CD4-positive, alpha-beta T cell treated with Interleukin-21 for 1 hour (primary cell): ENCODE data around the gene TMPRSS13.
A peak's percentile ranks its signal among the peaks of the same experiment; 100 is the strongest.

ENCODE experiments used
- DNase-seq: peaks from one replicate; pipeline ENCODE4 v3.0.0-alpha.2; 2020

TMPRSS13 gene

DNA sequence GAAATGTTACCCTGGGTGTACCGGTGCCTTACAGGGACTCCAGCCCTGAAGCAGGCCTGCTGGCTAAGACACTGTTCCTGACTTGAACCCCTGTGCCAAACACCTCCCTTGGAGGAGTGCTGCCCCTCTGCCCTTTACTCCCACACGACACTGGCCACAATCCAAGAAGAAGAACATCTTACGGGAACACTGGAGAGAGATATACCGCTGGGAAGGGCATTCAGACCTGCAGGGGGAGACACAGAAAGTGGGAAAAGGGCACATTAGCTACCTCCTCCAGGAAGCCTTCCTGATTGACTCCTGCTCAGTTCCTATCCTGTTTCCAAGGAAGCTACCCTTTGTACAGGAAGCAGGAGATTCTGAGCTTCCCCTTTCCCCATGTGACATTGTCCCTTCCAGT, 18.7 kb downstream of the TMPRSS13 start:
- DNase-seq = no peak

DNA sequence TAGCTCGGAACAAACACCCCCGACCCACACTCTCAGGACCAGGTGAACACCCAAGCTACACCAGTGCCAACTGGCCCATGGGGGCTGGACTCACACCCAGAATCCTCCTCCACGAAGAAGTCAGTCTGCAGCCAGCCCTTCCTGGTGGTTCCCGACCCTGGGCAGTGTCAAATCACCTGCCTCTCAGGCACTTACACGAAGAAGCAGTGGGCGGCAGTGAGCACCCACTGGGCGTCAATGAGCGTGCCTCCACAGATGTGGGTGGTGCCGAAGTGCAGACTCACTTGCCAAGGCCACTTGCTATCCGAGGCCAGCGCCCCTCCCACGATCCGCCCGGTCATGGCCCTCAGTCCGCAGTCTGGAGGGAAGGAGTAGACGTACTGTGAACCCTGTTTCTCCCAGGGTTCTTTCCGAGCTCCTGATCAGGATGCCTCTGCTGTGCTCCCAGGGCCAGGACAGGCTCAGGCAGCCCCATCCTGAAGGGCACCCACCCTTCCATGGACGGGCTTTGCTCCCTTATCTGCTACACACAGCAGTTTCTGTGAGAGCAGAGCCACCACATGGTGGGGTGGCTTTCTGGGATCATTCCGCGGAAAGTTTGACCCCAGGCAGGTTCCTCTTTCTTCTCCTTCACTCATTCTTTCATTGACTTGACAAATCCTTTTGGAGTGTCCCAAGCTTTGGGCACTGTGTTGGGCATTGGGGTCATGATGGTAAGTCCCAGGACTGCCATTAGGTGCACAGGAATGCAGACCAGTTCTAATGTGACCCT, 19.4 kb downstream of the TMPRSS13 start:
- no peak for DNase-seq

DNA sequence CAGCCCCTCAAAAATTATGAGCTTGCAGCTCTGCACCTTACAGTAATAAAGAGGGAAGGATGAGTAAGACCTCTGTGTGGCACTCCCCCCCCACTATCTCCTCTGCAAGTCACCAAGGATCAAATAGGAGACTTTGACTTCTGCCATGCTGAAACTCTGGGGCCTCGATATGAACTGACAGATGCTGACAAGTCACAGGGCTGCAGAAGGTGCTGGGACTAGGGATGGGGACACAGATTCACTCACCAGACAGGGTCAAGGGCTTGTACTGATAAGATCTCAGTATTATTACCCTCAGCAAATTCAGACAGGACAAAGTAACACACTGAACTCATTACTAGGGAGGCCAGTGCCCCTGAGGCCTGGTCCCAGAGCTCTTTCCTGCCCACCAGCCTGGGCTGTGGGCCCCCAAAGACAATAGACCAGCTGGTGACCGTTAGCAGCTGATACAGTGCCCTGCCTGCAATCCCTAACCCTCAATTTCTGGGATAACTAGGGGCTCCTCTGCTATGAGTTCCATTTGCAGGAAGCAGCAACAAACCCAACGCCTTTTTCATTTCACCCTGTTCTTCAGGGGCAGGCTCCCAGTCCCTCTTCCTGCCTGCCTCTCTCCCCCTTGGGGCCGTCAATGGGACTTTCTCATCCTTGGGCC, 20.1 kb downstream of the TMPRSS13 start:
- no peak for DNase-seq

DNA sequence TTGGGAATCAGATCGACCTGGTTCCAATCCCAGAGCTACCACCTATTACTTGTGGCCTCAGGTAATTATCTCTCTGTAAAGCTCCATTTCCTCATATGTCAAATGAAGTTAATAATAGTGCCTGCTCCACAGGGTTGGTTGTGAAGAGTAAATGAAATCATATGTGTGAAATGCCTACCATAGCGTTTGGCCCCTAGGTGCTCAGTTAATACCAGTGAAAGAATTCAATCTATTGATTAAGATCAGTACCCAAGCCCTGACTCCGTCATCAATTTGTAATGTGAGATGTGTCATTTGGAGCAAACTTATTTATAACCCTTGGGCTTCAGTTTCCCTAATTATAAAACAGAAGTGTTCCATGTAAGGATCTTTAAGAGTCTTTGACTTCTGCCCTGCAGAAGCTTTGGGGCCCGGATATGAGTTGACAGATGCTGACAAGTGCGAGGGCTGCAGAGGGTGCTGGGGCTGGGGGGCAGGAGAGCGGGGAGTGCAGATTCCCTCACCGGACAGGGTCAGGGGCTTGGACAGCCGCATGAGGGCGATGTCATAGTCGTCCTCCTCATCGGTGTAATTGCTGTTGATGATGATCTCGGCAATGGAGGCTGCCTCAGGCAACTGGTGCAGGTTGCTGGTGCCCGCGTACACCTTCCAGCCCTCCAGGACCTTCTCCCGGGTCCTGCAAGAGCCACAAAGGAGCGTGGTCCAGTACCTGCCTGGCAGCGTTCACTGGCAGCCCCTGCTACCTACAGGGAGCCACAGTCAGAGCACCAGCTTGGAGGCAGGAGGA, 20.9 kb downstream of the TMPRSS13 start:
- DNase-seq = no peak

DNA sequence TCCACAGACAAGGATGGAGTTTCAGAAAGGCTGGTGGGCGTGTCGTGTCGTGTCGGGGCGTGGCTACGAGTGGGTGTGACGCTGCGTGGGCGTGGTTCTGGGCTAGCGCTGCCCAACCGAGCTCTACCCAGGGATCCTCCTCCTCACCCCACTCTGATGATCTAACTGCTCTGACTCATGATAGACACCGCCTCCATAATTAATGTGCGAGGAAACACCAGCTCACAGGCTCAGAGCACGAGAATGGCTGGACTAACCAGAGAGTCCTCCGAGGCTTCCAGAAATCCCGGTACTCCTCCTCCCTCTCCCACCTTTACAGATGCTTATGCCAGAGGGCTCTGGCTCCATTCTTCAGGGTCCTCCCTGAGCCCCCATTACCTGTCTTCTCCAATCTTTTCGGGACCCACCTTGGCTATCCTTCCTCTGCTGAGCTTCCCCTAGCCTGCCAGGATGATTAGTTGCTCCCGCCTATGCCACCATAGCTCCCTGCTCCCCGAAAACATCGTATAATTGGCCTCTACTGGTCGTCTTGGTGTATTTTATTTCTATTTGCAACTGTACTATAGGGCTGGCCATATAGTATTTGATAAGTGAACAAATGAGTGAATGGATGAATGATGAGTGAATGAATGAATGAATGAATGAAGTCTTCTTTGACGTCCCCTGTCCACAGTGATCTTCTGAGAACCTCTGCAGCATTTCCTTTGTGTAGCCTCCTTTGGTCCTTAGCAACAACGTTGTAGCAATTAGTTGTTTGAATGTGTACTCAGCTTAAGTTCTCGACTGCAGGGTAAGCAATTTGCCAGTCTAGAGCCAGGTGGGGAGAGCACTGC, 21.7 kb downstream of the TMPRSS13 start:
- DNase-seq = peak; percentile 71

DNA sequence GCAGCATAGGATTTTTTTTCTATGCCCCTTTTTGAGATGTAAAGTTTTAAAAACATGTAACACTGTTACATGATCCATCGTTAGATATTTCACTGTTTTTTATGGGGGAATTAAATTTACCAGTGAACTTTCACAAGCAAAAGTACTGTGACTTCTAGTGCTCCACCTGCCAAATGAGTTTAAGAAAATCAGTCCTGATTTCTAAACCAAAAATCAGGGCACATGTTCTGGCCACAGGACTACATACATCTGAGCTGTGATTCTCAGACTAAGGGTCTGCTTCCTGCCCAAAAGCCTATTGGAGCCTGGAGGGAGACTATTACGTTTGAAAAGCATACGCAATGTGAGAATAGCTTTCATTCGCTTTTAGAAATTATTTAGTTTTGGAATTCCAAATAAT, 22.5 kb downstream of the TMPRSS13 start:
- no peak for DNase-seq

DNA sequence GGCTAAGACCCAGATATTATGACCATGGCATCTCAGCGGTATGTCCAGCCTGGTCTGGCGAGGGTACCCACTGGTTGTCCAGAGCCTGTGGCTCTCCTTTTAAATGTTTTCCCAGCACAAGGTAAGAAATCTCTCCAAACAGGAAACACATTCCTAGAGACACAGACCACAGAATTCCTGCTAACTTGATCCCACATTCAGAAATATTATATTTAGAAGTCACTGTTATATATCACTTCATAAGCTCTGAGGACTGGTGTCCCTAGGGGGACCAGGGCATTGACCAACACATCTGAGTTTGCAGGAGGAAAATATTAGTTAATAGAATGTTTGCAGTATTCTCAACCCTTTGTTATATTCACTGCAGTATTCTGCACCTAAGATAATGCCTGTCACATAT, 23.1 kb downstream of the TMPRSS13 start:
- no peak for DNase-seq

DNA sequence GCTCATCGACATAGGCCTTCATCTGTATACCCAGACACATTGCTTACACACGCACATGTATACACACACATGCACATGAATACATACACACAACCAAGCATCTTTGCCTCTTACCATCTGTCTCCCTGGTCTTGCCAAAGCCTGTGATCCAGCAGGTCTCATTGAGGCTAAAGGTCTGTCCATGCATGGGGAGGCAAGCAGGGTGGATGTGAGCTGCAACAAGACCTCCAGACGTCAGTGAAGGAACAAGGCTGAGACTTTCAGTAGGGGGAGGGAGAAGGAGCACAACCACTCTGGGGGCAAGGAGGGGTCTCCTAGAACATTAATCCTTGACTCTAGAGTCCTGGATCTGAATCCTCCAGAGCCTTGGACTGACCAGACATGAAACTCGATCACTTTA, 23.7 kb downstream of the TMPRSS13 start:
- DNase-seq = no peak

DNA sequence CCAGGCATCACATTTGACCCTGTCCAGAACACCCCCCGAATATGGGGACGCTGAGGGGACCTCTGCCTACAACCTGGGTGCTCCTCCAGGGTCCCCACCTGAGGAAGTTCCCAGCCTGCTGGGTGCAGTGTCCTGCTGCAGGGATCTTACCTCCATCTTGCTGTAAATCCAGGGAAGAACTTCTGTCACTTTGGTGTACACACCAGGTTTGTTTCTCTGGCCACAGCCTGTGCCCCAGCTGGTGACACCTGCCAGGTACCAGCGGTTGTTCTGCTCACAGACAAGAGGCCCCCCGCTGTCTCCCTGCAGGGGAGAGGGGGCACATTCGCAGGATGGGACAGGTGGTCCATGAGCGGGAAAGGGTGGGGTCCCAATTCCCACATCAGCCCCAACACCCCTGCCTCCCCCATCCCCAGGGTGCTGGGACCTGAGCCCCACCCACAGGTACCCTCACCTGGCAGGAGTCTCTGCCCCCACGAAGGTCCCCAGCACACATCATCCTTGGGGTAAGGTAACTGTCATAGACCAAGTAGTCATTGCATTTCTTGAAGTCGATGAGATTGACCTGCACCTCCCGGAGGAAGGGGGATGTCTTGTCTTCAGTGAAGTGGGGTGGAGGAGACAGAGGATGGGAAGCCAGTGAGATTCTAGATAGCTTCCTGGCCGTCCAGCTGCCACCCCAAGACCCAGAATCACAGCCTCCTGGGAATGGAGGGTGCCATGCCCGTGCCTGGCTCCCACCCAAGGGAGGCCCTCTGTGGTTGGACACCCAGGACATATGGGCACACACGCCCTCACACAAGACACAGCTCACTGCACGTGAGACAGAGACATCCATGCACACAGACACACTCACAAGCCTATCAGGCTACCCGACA, 25.5 kb downstream of the TMPRSS13 start:
- no peak for DNase-seq

DNA sequence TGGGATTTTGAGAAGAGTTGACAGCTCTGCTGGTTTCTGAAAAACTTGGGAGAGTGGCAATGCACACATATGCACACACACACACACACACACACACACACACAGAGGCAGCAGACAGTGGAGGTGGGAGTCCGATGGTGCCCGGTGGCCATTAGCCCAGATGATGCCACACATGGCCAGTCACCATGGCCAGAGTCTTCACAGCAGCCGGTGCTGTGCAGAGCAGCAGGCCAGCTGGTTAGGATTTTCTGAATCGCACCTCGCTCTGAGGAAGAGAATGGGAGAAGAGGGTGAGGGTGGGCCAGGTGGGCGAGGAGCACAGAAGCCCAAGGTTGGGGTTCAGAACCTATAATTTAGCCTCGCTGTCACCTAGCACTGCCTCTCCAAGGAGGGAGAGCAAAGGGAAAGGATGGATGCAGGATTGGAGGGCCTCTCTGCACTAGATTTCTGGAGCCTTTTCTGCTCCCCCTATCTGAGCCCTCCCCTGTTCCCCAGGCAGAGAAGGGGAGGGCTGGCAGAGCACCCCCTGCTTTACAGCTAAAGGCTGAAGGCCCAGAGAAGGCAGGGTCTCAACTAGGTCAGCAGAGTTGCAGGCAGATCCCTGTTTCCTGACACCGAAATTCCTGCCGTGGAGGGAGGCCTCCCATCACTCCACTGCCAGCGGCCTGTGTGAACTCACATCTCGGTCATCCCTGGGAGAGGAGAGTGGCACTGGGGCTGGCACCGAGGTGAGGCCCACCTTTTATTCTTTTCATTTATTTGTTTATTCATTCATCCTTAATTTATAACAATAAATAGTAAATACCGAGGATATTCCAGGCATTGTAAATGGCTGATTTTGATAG, 27.0 kb downstream of the TMPRSS13 start:
- no peak for DNase-seq

DNA sequence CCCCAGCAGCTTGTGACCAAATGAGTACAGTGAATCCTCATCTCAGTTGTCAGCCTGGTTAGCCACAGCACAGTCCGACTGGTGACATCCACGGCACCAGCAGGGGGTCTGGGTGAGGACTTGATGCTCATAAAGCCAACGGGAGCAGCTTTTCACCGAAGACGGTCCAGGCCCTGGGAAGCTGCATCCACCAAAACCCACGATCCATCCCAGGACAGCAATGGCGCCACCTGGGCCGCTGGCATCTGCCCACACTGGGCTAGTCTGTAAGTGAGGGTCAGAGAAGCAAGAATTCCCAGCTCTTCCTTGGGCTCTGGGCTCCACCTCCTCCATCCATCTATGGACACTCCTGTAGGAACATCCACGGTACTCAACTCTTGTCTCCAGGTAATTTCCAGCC, 27.6 kb downstream of the TMPRSS13 start:
- no peak for DNase-seq

DNA sequence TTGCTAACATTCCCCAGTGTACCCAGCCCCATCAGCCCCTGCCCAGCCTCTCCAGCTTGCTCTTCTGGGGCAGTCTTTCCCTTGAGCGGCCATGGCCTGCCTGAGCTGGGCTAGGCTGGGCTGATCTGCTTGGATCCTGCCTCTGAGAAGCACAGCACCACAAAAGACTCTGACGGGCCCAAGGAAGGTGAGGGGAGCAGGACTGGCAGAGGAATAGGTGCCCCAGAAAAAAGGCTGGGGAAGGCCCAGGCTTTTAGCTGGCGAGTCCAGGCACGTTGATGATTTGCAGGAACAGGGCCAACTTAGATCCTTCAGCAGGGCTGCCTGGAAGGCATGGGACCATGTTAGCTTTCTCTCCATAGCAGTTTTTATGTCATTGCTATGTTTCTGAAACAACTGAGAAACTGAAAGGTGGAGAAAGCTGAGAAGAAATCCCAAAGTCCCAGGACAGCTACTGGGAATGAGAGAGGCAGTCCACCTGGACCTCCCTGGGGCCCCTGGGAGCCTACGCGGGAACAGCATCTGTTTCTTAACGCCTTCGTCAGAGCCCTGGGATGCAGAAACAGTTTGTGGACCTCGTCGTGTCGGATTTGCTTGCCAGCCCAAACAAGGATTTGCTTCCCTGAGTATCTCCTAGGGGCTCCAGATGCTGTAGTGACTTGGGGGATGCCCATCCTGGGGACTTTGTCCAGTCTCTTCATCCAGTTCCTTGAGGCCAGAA, 28.3 kb downstream of the TMPRSS13 start:
- no peak for DNase-seq

DNA sequence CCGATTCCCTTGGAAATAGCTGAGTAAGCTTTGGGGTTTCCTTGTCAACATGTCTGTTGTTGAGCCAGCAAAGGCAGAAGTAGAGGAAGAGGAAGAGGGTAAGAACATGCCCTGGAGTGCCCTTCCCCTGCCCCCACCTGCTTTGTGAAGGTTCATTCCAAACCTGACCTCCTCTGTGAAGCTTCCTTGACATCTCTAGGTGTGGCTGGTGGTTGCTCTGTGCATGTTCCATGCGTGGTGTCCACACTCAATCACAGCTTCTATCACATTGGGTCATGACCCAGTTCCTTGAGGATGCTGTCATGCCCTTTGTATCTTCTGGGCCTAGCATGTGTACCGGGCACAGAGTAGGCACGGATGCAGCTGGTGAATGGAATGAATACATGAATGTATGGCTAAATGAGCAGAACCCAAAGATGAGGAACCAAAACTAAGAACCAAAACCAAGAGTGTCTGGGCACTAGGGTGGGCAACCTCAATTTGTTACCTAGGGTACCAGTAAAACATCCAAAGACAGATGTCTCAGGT, 29.0 kb downstream of the TMPRSS13 start:
- DNase-seq = no peak

DNA sequence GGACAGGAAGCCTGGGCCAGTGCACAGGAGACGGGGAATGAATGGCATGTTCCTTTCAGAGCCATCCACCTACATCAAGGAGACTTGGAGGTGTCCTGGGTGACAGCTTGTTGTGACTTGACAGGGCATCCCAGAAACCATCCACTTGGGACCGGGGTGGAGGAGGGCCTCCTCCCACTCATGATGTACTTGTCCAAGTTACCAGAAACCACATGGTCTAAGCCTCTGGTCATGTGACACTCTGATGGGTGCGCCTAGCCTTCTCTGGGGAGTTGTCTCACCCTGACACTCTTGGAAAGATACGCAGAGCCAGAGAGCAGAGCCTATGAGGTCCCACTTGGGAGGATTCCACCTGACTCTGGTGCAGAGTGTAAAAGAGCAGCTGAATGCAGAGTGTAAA, 31.1 kb downstream of the TMPRSS13 start:
- DNase-seq = no peak

DNA sequence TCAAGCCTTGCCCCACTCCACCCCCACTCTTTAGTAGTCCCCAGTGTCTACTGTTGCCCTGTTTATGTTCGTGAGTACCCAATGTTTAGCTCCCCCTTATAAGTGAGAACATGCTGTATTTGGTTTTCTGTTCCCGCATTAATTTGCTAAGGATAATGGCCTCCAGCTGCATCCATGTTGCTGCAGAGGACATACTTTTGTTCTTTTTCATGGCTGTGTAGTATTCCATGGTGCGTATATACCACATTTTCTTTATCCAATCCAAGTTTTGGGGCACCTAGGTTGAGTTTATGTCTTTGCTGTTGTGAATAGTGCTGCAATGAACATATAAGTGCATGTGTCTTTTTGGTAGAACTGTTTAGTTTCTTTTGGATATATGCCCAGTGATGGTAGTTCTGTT, 36.6 kb downstream of the TMPRSS13 start:
- no peak for DNase-seq

DNA sequence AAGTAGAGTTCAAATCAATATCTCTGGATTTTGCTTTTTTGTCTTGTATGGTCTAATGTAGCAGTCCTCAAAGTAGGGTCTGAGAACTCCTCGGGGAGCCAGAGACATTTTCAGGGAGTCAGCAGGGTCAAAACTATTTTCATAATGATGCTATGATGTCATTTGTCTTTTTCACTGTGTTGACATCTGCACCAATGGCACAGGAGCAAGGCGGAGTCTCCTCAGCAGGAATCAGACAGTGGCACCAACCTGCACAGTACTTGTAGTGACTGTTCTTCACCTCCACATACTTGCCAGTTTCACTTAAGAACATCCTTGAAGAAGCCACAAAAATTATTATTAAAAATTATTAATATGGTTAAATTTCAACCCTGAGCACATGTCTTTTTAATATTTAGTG, 37.8 kb downstream of the TMPRSS13 start:
- DNase-seq = no peak

DNA sequence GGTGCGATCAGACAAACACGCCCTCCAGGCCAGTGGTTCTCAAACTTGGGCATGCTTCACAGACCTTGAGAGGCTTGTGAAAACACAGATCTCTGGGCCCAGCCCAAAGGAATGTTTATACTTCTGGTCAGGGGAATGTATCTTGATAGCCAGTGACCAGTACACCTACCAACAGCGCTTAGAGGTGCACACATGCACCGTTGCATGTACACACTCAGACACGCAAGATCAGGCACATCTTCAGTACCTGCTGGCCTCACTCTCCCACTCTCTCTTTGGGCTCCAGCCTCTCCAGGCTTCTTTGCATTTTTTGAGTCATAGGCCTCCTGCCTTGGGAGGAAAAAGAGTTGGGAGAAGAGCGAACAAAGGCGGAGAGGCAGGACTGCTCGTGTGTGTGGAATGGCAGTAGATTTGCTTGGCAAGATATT, 41.0 kb downstream of the TMPRSS13 start:
- no peak for DNase-seq

DNA sequence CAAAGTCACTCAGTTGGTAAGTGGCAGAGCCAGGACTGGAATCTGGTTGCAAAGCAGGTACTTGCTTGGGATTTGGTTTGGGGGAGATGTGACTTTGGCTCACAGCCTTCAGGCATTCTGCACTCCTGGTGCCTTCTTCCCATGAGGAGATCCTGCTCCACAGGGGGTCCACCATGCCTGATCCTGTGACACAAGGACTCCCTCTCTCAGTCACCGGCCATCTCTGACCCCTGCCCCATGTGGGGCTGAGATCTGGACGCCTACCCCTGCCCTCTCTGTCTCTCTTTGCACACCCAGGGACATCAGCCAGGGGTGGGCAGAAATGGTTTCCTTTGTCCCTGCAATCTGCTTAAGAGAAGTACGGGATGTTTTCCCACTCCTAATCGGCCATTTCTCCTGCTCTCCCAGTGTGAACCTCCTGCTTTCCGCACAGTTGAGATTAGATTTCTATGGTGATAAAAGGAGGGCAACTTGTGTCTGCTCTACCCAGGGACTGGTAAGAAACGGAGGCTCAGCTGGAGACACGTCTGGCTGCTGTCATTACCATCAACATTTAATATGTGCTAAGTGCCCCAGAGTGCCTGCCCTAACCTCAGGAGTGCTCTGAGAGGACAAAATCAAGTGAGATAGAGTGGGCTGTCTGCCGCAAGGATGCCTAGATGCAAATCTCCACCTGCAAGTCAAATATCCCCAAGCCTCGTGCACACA, 41.6 kb downstream of the TMPRSS13 start:
- no peak for DNase-seq

DNA sequence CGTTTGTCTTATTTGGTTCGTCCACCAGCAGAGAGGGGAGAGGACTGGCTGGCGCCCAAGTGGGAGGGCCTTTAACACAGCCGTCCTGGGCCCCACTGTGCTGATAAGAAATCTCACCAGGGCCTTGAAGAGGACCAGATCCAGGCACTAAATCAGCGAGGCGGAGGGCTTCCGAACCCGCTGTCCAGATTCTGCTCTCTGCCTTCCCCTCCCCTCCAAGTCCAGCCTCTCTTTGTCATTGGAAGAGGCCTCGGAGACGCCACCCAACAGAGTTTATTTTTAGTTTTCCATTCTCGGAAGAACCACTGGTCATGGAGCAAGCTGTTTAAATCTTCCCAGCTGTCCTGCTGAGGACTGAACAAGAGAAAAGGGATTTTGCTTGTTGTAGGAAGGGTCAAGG, 43.4 kb downstream of the TMPRSS13 start:
- no peak for DNase-seq
